Lower leg skin (tissue), 4 donors: ENCODE measurements around the gene NIPSNAP2. TPM values are rescaled to one million over a fixed set of nuclear protein-coding genes. Genes with fewer than 3 reads are reported as not detected.
A peak's percentile ranks its signal among the peaks of the same experiment; 100 is the strongest.

Experiments used
- DNase-seq, 2 donors: peaks; one replicate each; pipeline ENCODE4 v3.0.0-alpha.2; 2019; ENCODE audit warnings: low spot score in 2 of 2
- H3K4me3 ChIP-seq: fragments of 200-600 bp; sonication (generic); 2 replicates; pipeline ENCODE4 v1.5.1; 2017; ENCODE audit warnings: mild to moderate bottlenecking, low read depth; ENCODE audit not compliant: poor library complexity, severe bottlenecking
- POLR2A ChIP-seq, 2 donors: fragments of 450-650 bp; IDR thresholded peaks; one replicate each; pipeline ENCODE4 v1.6.1; 2016 to 2017; ENCODE audit warnings: antibody characterized with exemption in 2 of 2, mild to moderate bottlenecking in 1 of 2, moderate library complexity in 1 of 2
- WGBS, 2 donors: methylation state at CpG; one replicate each; pipeline ENCODE4 v1.1.5; 2018; 5-methylcytosine and 5-hydroxymethylcytosine counted together
- intact Hi-C: fragments of 100-400 bp; cut with DNase I; formaldehyde crosslinking; loops from one replicate; pipeline ENCODE4 v1.15.0; 2023; ENCODE audit warnings: low total_unique reads
- total RNA-seq, 4 donors: library from RNA; depleted of rRNA; stranded (reverse); fragments of >200 nt; gene quantifications; one replicate each; pipeline ENCODE4 v1.1.0, GENCODE V29; 2016
- TF ChIP-seq, protein P1 (sequence below), 3 donors: fragments of 450-650 bp; IDR thresholded peaks; one replicate each; pipeline ENCODE4 v1.5.1; 2016; ENCODE audit warnings: antibody characterized with exemption in 3 of 3, mild to moderate bottlenecking in 3 of 3, moderate library complexity in 2 of 3

Gene NIPSNAP2
- total RNA-seq, 4 donors from 2014 or later = 36.4 to 48.4 (median 41.5) TPM

DNA sequence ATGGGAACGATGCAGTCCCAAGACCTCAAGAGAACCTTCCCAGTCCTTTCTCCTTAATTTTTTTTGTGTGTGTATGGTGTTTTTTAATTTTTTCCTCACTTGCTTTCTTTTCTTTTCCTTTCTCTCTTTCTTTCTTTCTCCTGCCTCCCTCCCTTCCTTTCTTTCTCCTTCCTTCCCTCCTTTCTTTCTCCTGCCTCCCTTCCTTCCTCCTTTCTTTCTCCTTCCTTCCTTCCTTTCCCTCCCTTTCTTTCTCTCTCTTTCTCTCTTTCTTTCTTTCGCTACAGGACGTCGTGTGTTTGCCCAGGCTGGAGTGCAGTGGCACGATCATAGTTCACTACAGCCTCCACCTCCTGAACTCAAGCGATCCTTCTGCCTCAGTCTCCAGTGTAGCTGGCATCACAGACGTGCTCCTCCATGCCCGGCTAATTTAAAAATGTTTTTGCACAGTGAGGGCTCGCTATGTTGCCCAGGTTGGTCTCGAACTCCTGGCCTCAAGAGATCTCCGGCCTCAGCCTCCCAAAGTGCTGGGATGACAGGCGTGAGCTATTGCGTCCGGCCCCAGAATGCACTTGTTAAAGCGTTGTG lies 709 bp upstream of the NIPSNAP2 start:
- 63 to 68% methylated on average over 15 of the region's 15 CpGs for WGBS, 2 donors
- H3K4me3 ChIP-seq = no peak overlapping the region
- no peak for TF ChIP-seq POLR2A (IDR thresholded peaks at IDR 0.05)
- TF ChIP-seq, protein P1, sequence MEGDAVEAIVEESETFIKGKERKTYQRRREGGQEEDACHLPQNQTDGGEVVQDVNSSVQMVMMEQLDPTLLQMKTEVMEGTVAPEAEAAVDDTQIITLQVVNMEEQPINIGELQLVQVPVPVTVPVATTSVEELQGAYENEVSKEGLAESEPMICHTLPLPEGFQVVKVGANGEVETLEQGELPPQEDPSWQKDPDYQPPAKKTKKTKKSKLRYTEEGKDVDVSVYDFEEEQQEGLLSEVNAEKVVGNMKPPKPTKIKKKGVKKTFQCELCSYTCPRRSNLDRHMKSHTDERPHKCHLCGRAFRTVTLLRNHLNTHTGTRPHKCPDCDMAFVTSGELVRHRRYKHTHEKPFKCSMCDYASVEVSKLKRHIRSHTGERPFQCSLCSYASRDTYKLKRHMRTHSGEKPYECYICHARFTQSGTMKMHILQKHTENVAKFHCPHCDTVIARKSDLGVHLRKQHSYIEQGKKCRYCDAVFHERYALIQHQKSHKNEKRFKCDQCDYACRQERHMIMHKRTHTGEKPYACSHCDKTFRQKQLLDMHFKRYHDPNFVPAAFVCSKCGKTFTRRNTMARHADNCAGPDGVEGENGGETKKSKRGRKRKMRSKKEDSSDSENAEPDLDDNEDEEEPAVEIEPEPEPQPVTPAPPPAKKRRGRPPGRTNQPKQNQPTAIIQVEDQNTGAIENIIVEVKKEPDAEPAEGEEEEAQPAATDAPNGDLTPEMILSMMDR (IDR thresholded peaks at IDR 0.05) = no peak
- no peak for DNase-seq
- intact Hi-C loops = no loop called here

DNA sequence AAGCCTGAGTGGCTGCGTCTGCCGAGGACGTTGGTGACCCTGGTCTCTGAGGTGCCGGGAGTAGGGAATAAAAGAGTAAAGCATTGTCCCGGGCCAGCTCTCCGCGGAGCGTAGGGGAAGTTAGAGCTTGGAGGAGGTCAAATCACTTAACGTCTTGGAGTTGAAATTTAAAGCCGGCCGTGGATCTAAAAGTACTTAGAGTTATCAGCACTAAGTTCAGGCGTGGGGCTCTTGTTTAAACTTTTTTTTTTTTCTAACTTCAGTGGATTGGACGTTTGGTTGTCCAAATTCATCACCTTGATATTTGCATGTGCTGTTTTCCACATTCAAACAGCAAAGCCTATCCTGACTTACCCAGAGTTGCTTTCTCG lies 700 bp downstream of the NIPSNAP2 start:
- WGBS, 2 donors = 3% methylated on average over 14 of the region's 14 CpGs
- TF ChIP-seq POLR2A (IDR thresholded peaks at IDR 0.05) = no peak
- TF ChIP-seq, protein P1 (IDR thresholded peaks at IDR 0.05) = no peak
- H3K4me3 ChIP-seq = peak overlapping the region; percentile 44
- intact Hi-C loops = no loop called here
- no peak for DNase-seq

DNA sequence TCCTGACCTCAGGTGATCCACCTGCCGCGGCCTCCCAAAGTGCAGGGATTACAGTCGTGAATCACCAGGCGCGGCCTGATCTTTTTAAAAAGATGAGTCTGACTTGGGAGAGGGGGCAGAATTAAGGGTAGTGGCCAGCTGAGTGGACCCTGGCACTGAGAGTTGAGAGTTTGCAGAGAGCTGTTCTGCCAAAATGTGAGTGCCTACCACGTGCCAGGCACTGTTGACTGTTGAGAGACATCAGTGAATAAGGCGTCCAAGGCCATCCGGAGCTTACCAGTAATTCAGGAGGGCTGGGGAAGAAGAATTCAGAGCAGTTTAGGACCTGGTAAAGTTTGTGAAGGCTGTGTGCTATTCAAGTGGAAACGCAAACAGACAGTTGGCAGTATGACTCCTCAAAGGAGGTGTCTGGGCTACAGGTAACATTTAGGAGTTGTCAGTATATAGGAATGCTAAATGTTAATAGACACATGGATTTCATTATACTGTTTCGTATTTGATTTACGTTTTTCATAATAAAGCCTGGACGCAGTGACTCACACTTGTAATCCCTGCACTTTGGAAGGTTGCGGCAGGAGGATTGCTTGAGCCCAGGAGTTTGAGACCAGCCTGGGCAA lies 1.5 kb downstream of the NIPSNAP2 start:
- TF ChIP-seq, protein P1 (IDR thresholded peaks at IDR 0.05) = no peak
- no peak for TF ChIP-seq POLR2A (IDR thresholded peaks at IDR 0.05)
- 48 to 58% methylated on average over 13 of the region's 13 CpGs for WGBS, 2 donors
- H3K4me3 ChIP-seq = no peak overlapping the region
- intact Hi-C loops = no loop called here
- no peak for DNase-seq

DNA sequence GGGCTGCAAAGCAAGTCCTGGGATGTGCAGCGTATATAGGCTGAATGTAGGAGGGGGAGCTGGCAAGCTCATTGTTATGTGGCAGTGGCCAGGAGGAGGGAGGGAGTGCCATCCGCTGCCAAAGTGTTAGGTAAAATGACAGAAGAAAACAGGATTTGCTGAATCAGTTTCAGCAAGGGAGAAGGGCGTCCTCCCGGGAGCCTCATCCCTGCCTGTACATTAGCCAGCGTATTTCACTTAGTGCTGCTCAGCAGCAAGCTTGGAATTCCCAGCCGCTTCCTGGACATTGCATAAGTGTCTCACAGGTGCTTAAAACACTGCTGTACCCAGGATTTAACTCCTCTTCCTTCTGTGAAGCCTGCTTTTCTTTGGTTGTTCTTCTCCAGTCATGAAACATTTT lies 2.5 kb downstream of the NIPSNAP2 start:
- no peak for DNase-seq
- H3K4me3 ChIP-seq = no peak overlapping the region
- no peak for TF ChIP-seq POLR2A (IDR thresholded peaks at IDR 0.05)
- TF ChIP-seq, protein P1 (IDR thresholded peaks at IDR 0.05) = no peak
- WGBS, 2 donors = 62 to 80% methylated on average over 6 of the region's 6 CpGs
- intact Hi-C loops = no loop called here

DNA sequence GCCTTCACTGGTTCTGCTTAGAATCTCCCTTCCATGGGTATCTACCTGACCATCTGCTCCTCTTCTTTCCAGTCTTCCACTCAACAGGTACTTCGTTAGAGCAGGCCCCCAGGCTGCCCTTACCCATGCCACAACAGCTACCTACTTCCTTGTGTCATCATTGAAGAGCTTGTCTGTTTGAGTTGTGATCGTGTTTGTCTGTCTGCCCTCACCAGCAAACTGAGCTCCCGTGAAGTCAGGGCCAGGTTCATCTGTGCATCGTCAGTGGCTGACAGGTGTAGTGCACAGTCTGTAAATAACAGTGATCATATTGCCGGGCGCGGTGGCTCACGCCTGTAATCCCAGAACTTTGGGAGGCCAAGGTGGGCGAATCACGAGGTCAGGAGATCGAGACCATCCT lies 5.0 kb downstream of the NIPSNAP2 start:
- TF ChIP-seq POLR2A (IDR thresholded peaks at IDR 0.05) = no peak
- TF ChIP-seq, protein P1 (IDR thresholded peaks at IDR 0.05) = no peak
- intact Hi-C loops = no loop called here
- peak in 1 of 2 donors; percentile 76 for DNase-seq
- WGBS, 2 donors = 93% methylated on average over 11 of the region's 11 CpGs
- no peak overlapping the region for H3K4me3 ChIP-seq

DNA sequence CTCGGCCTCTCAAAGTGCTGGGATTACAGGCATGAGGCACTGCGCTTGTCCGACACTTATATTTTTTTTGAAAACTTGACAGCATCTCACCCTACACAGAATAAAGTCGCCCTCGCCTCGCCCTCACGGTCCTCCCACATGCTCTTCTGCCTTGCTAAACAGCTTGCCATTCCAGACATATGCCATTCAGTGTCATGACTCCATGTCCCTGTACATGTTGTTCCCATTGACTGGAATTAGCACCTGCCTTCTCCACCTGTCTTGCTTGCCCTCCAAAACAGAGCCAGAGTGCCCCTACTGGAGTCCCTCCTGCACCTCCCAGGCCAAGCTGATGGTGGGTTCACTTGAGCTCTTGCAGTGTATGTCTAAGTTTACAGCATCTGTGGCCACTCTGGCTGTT lies 6.2 kb downstream of the NIPSNAP2 start:
- TF ChIP-seq, protein P1 (IDR thresholded peaks at IDR 0.05) = no peak
- no peak for TF ChIP-seq POLR2A (IDR thresholded peaks at IDR 0.05)
- DNase-seq = peak in 1 of 2 donors; percentile 48
- intact Hi-C loops = no loop called here
- H3K4me3 ChIP-seq = no peak overlapping the region
- WGBS, 2 donors = 82 to 95% methylated on average over 7 of the region's 7 CpGs
